ENCODE measurements around the gene DGKD. TPM values are rescaled to one million over a fixed set of nuclear protein-coding genes. Genes with fewer than 3 reads are reported as not detected.

The DGKD gene
- total and polyA plus RNA-seq, 2 donors (not counting 1 experiment from before 2014, with no cell fraction given): 6.0 to 9.9 TPM

GRCh38 chr2:233346376-233346775, 7.9 kb upstream of the DGKD start:
- DNase-seq (ENCODE audit: low read depth in 2 of 2): no peak
- no peaks in the 10 kb centered on the region for H3K9me3 ChIP-seq (ENCODE audit: control insufficient read depth, insufficient read depth, low read depth, low read length)
- no peak overlapping the region for H3K4me2 ChIP-seq (ENCODE audit: extremely low read depth, insufficient read depth, low read length)
- H3K9ac ChIP-seq (ENCODE audit: insufficient read depth, low read length): no peak overlapping the region
- peaks cover 10% of the 10 kb centered on the region for H3K27me3 ChIP-seq (ENCODE audit: control insufficient read depth, insufficient read depth, low read length)
- no peaks in the 10 kb centered on the region for H3K36me3 ChIP-seq (ENCODE audit: control insufficient read depth, insufficient read depth, low read length)
- H3K4me3 ChIP-seq (replicated peaks in 1 of 4; ENCODE audit: control extremely low read depth in 1 of 4, insufficient read depth in 1 of 4, low read depth in 3 of 4, low read length in 4 of 4): no peak overlapping the region
- H4K20me1 ChIP-seq (ENCODE audit: control insufficient read depth, extremely low read depth, insufficient read depth, low read length): no peaks in the 10 kb centered on the region
- H3K27ac ChIP-seq (ENCODE audit: insufficient read depth, low read length): no peak overlapping the region
- no peak overlapping the region for H2AFZ ChIP-seq (ENCODE audit: low read length)
- no peak for TF ChIP-seq CTCF (conservative IDR thresholded peaks at IDR 0.05 in 1 of 2, IDR thresholded peaks at IDR 0.05 in 1 of 2; ENCODE audit: low read depth in 1 of 2, low read length in 2 of 2)
- TF ChIP-seq EZH2 (IDR thresholded peaks at IDR 0.05; ENCODE audit: low read length, missing control alignments): no peak
- no peaks in the 10 kb centered on the region for H3K79me2 ChIP-seq (ENCODE audit: control insufficient read depth, insufficient read depth, low read length)
- no peaks in the 10 kb centered on the region for H3K4me1 ChIP-seq (ENCODE audit: control insufficient read depth, extremely low read depth, insufficient read depth, low read length)

GRCh38 chr2:233346930-233347329, 7.4 kb upstream of the DGKD start:
- H3K27ac ChIP-seq (ENCODE audit: insufficient read depth, low read length): no peak overlapping the region
- H3K9me3 ChIP-seq (ENCODE audit: control insufficient read depth, insufficient read depth, low read depth, low read length): no peaks in the 10 kb centered on the region
- H3K27me3 ChIP-seq (ENCODE audit: control insufficient read depth, insufficient read depth, low read length): peaks cover 10% of the 10 kb centered on the region
- H4K20me1 ChIP-seq (ENCODE audit: control insufficient read depth, extremely low read depth, insufficient read depth, low read length): no peaks in the 10 kb centered on the region
- no peaks in the 10 kb centered on the region for H3K4me1 ChIP-seq (ENCODE audit: control insufficient read depth, extremely low read depth, insufficient read depth, low read length)
- H2AFZ ChIP-seq (ENCODE audit: low read length): no peak overlapping the region
- no peaks in the 10 kb centered on the region for H3K36me3 ChIP-seq (ENCODE audit: control insufficient read depth, insufficient read depth, low read length)
- no peak overlapping the region for H3K4me3 ChIP-seq (replicated peaks in 1 of 4; ENCODE audit: control extremely low read depth in 1 of 4, insufficient read depth in 1 of 4, low read depth in 3 of 4, low read length in 4 of 4)
- H3K4me2 ChIP-seq (ENCODE audit: extremely low read depth, insufficient read depth, low read length): no peak overlapping the region
- H3K9ac ChIP-seq (ENCODE audit: insufficient read depth, low read length): no peak overlapping the region
- TF ChIP-seq CTCF (conservative IDR thresholded peaks at IDR 0.05 in 1 of 2, IDR thresholded peaks at IDR 0.05 in 1 of 2; ENCODE audit: low read depth in 1 of 2, low read length in 2 of 2) (no peak), EZH2 (IDR thresholded peaks at IDR 0.05; ENCODE audit: low read length, missing control alignments) (no peak)
- no peak for DNase-seq (ENCODE audit: low read depth in 2 of 2)
- H3K79me2 ChIP-seq (ENCODE audit: control insufficient read depth, insufficient read depth, low read length): no peaks in the 10 kb centered on the region

- peak in 1 of 2 donors; percentile 28 for DNase-seq (ENCODE audit: low read depth in 2 of 2)
- H3K79me2 ChIP-seq (ENCODE audit: control insufficient read depth, insufficient read depth, low read length): no peaks in the 10 kb centered on the region
- no peaks in the 10 kb centered on the region for H3K4me1 ChIP-seq (ENCODE audit: control insufficient read depth, extremely low read depth, insufficient read depth, low read length)
- H3K27ac ChIP-seq (ENCODE audit: insufficient read depth, low read length): no peak overlapping the region
- TF ChIP-seq EZH2 (IDR thresholded peaks at IDR 0.05; ENCODE audit: low read length, missing control alignments): no peak
- H3K36me3 ChIP-seq (ENCODE audit: control insufficient read depth, insufficient read depth, low read length): no peaks in the 10 kb centered on the region
- no peaks in the 10 kb centered on the region for H3K9me3 ChIP-seq (ENCODE audit: control insufficient read depth, insufficient read depth, low read depth, low read length)
- H3K27me3 ChIP-seq (ENCODE audit: control insufficient read depth, insufficient read depth, low read length): peaks cover 10% of the 10 kb centered on the region
- no peaks in the 10 kb centered on the region for H4K20me1 ChIP-seq (ENCODE audit: control insufficient read depth, extremely low read depth, insufficient read depth, low read length)
- no peak overlapping the region for H3K4me3 ChIP-seq (replicated peaks in 1 of 4; ENCODE audit: control extremely low read depth in 1 of 4, insufficient read depth in 1 of 4, low read depth in 3 of 4, low read length in 4 of 4)
- H3K4me2 ChIP-seq (ENCODE audit: extremely low read depth, insufficient read depth, low read length): no peak overlapping the region
- no peak overlapping the region for H2AFZ ChIP-seq (ENCODE audit: low read length)
- no peak overlapping the region for H3K9ac ChIP-seq (ENCODE audit: insufficient read depth, low read length)
Observed at GRCh38 chr2:233349005-233349998, 5.0 kb upstream of the DGKD start.

Measured in fibroblast of lung (primary cell).